GM11168 (cell line): ENCODE measurements around the gene JMJD8.
"Not testable (repeated sequence)": the region's sequence is repeated elsewhere in the genome, so short reads cannot be mapped to it uniquely, and the experiment has no call there.

Experiments
- in situ Hi-C: fragments of 300-500 bp; cut with MboI; formaldehyde crosslinking; loops from one replicate; pipeline ENCODE4 v1.12.0; 2022; ENCODE audit warnings: low sequenced_read_pairs; ENCODE audit not compliant: unreplicated experiment

Gene JMJD8

GRCh38 chr16:693766-694165 is 9.6 kb upstream of the JMJD8 start:
- in situ Hi-C loops = no loop called here

- in situ Hi-C loops = no loop called here
Measured at GRCh38 chr16:693364-693763, 9.2 kb upstream of the JMJD8 start.

GRCh38 chr16:692356-693108 is 8.4 kb upstream of the JMJD8 start:
- in situ Hi-C loops = no loop called here

- in situ Hi-C loops = not testable (repeated sequence)
Measured at GRCh38 chr16:691242-691641, 7.1 kb upstream of the JMJD8 start.

GRCh38 chr16:689175-689897 is 5.2 kb upstream of the JMJD8 start:
- in situ Hi-C loops = no loop called here

- in situ Hi-C loops = no loop called here
Measured at GRCh38 chr16:687499-687898, 3.4 kb upstream of the JMJD8 start.

GRCh38 chr16:686459-687260 is 2.5 kb upstream of the JMJD8 start:
- in situ Hi-C loops = no loop called here

- in situ Hi-C loops = no loop called here
Measured at GRCh38 chr16:685967-686366, 1.8 kb upstream of the JMJD8 start.

GRCh38 chr16:684961-685696 is 995 bp upstream of the JMJD8 start:
- in situ Hi-C loops = no loop called here

- in situ Hi-C loops = no loop called here
Measured at GRCh38 chr16:683396-684070, 601 bp downstream of the JMJD8 start.

GRCh38 chr16:682493-683395 is 1.4 kb downstream of the JMJD8 start:
- in situ Hi-C loops = no loop called here

- in situ Hi-C loops = no loop called here
Measured at GRCh38 chr16:681746-682427, 2.2 kb downstream of the JMJD8 start.

- in situ Hi-C loops = no loop called here
Measured at GRCh38 chr16:680967-681745, 3.0 kb downstream of the JMJD8 start.

- in situ Hi-C loops = no loop called here
Measured at GRCh38 chr16:680625-680945, 3.5 kb downstream of the JMJD8 start.

GRCh38 chr16:679814-680624 is 4.1 kb downstream of the JMJD8 start, which contains the start of gene STUB1:
Gene STUB1 (plus strand): TSS chr16:680410. CDS start chr16:680526, 116 bp downstream.
- in situ Hi-C loops = no loop called here

- in situ Hi-C loops = no loop called here
Measured at GRCh38 chr16:678858-679813, 5.0 kb downstream of the JMJD8 start.
